HG03103 (cell line): ENCODE data around the gene SIK3.

Experiments
- ATAC-seq: cut with Tn5 transposase; IDR thresholded peaks from one replicate; pipeline ENCODE4 v1.9.1; 2021; ENCODE audit warnings: low read depth; ENCODE audit not compliant: unreplicated experiment

SIK3 gene

GRCh38 chr11:116976941-116977570 lies 121.2 kb downstream of the SIK3 start:
- ATAC-seq: no peak

- no peak for ATAC-seq
Measured at GRCh38 chr11:116975661-116976060, 122.6 kb downstream of the SIK3 start.

- ATAC-seq: no peak
Measured at GRCh38 chr11:116973270-116973669, 125.0 kb downstream of the SIK3 start.

- ATAC-seq: no peak
Measured at GRCh38 chr11:116972691-116973090, 125.5 kb downstream of the SIK3 start.

- no peak for ATAC-seq
Measured at GRCh38 chr11:116970485-116971292, 127.5 kb downstream of the SIK3 start.

- no peak for ATAC-seq
Measured at GRCh38 chr11:116969694-116970093, 128.5 kb downstream of the SIK3 start.

GRCh38 chr11:116964269-116964668 lies 134.0 kb downstream of the SIK3 start:
- ATAC-seq: no peak

- ATAC-seq: no peak
Measured at GRCh38 chr11:116963813-116964212, 134.4 kb downstream of the SIK3 start.

- no peak for ATAC-seq
Measured at GRCh38 chr11:116962108-116962507, 136.1 kb downstream of the SIK3 start.

- ATAC-seq: no peak
Measured at GRCh38 chr11:116960930-116961329, 137.3 kb downstream of the SIK3 start.

GRCh38 chr11:116958246-116958645 lies 140.0 kb downstream of the SIK3 start:
- ATAC-seq: no peak

GRCh38 chr11:116955949-116956348 lies 142.3 kb downstream of the SIK3 start:
- ATAC-seq: no peak

- no peak for ATAC-seq
Measured at GRCh38 chr11:116955548-116955947, 142.7 kb downstream of the SIK3 start.

GRCh38 chr11:116953530-116954285 lies 144.5 kb downstream of the SIK3 start:
- no peak for ATAC-seq

- no peak for ATAC-seq
Measured at GRCh38 chr11:116951762-116952161, 146.5 kb downstream of the SIK3 start.

GRCh38 chr11:116950210-116950609 lies 148.0 kb downstream of the SIK3 start:
- ATAC-seq: no peak

GRCh38 chr11:116948391-116948790 lies 149.8 kb downstream of the SIK3 start:
- ATAC-seq: no peak

- ATAC-seq: no peak
Measured at GRCh38 chr11:116946414-116946813, 151.8 kb downstream of the SIK3 start.

GRCh38 chr11:116939499-116939898 lies 158.7 kb downstream of the SIK3 start:
- no peak for ATAC-seq

GRCh38 chr11:116938471-116939070 lies 159.7 kb downstream of the SIK3 start:
- no peak for ATAC-seq
